ENCODE measurements around the gene TBC1D1.

- no peak for TF ChIP-seq POLR2A (IDR thresholded peaks at IDR 0.05; ENCODE audit: low read depth)
- no peak for TF ChIP-seq CTCF (IDR thresholded peaks at IDR 0.05)
- no peak for TF ChIP-seq EP300 (IDR thresholded peaks at IDR 0.05)
- TF ChIP-seq POLR2AphosphoS5 (IDR thresholded peaks at IDR 0.05), result no peak
Observed at GRCh38 chr4:38122060-38122459, 231.2 kb downstream of the TBC1D1 start.

Measured in esophagus muscularis mucosa (tissue), 4 donors.